Stimulated activated CD8-positive, alpha-beta memory T cell treated with anti-CD3 and anti-CD28 coated beads, Interleukin-4, amount 100 ng/mL, for 4 hours (primary cell): ENCODE results near the gene BST1.
"Not testable (repeated sequence)": the region's sequence is repeated elsewhere in the genome, so short reads cannot be mapped to it uniquely, and the experiment has no call there.

Experiments
- DNase-seq, 2 donors: peaks; one replicate each; pipeline ENCODE4 v3.0.0-alpha.2; 2020; ENCODE audit warnings: low read depth in 2 of 2, low spot score in 1 of 2

The BST1 gene

DNA sequence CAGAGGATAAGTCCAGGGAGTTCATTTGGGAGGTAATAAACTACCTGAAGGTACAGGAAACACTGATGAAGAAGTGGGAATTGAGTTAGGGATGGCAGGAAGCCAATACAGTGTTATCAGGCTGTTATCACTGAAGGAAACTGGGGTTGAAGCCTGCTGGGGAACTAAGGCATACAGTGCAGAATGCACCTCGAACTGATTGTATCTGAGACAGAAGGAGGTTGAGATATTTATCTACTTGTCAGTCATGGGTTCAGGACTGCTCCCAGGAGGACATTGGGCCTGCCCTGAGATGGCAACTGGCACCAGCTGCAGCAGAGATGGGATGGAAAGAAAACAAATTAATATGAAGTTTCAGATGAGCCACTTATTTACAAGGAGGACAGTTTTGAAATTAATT, 39.8 kb downstream of the BST1 start:
- no peak for DNase-seq

DNA sequence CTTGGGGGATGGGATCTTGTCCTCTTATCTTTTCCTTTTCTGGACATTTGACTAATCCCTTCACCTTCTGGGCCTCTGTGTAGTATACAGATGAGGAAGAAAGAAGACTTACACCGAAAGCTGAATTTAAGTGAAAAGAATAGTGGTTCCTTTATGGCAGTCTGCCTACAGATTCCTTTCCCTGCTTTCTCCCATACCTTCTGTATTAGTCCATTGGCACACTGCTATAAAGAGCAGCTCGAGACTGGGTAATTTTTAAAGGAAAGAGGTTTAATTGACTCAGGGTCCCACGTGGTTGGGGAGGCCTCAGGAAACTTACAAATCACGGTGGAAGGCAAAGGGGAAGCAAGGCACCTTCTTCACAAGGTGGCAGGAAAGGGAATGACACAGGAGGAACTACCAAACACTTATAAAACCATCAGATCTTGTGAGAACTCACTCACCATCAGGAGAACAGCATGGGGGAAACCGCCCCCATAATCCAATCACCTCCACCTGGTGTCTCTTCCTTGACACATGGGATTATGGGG, 41.2 kb downstream of the BST1 start:
- no peak for DNase-seq

DNA sequence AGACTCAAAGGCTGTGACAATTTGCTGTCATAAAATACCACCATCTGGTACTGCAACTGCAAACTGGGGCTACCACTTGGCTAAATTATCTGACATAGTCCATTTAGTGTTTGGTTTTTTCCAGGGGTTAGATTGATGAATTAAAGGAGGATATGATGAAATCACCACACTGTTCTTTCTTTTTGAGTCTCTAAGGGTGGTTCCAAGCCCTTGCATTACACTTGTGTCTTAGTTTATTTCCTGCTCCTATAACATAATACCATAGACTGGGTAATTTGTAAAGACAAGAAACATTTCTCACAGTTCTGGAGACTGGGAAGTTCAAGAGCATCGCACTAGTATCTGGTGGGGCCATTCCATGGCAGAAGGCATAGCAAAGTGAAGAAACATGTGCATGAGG, 43.2 kb downstream of the BST1 start:
- no peak for DNase-seq

DNA sequence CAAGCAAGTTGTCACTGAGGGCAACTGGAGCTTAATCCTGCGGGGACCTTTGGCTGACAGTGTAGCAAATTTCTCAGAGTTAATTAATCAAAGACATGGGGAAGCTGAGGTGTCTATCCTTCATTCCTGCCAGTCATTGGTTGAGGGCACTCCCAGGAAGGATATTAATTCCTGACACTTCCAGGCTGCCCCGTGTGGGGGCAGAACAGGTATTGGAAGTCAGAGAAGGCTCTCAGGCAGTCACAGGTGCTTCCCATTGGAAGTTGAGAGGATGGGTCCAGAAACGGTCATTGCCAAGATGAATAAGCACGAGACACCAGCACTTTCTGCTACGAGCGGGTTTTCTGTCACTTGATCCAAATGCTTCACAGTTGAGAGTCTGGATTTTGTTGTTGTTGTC, 46.1 kb downstream of the BST1 start:
- DNase-seq, result no peak

DNA sequence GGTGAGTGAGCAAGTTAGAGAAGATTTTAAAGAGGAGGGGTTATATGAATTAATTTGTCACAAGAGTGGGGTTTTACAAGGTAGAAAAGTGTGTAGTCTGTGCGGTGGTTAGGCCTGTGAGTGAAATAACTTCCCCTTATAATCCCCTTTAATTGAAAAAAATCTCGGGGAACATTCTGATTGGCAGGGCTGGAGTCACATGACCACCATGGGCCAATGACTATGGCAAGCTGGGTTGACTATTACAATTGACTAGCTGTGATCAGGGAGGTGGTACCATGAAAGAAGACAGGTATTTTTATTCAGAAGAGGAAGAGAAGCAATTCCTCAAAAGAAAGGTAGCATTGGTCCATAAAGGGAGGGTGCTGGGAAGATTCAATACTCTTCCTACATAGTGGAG, 48.3 kb downstream of the BST1 start:
- DNase-seq, result no peak

DNA sequence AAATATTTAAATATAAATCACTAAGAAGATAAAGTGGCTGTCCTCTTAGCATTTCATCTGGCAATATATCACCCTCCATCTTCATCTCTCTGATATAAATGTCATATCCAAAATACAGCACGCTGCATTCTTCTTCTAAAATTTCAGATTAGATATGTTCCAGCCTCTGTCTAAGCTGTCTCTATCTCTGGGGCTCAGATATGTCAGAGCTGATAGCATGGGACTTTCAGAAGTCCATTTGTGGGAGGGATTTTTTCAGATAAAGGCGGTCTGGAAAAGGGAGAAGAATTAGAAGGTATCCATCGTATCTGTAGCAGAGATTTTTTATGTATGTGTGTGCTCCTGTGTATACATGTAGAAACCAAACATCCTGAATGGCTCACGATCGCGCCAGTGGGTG, 50.2 kb downstream of the BST1 start:
- DNase-seq, result no peak

DNA sequence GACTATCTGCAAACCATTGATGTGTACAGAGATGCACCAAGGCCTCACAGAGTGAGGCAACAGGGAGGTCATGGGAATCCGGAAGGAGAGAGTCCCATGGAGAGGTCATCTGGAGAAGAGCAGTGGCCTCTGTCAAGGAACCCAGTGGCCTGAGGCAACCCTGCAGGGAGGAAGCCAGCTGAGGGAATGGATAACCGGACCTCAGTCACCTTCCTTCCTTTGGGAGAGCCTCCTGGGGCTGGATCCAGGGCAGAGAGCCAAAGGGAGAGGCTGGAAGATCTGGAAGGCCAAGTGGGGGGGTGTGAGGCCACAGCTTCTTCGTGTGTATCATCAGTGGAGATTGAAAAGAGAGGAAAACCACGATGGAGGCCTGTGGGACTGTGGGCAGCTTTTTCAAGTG, 50.9 kb downstream of the BST1 start:
- DNase-seq, result no peak

DNA sequence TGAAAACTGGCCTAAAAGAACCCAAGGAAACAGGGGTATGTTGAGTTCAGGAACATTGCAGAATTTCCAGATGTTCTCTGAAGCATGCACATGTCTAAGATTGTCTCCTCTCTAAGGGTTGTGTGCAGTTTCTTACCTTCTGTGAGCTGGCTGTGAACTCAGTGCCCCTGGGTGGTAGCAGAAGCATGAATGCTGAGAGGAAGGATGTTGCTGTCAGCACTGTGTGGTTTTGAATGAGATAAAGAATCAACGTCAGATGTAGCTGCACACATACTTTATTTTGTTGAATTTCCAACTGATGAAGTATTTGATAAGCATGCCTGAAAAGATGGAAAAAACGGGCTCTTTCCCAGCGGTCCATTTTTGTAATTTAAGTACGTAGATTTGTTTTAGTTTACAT, 51.5 kb downstream of the BST1 start:
- no peak for DNase-seq

DNA sequence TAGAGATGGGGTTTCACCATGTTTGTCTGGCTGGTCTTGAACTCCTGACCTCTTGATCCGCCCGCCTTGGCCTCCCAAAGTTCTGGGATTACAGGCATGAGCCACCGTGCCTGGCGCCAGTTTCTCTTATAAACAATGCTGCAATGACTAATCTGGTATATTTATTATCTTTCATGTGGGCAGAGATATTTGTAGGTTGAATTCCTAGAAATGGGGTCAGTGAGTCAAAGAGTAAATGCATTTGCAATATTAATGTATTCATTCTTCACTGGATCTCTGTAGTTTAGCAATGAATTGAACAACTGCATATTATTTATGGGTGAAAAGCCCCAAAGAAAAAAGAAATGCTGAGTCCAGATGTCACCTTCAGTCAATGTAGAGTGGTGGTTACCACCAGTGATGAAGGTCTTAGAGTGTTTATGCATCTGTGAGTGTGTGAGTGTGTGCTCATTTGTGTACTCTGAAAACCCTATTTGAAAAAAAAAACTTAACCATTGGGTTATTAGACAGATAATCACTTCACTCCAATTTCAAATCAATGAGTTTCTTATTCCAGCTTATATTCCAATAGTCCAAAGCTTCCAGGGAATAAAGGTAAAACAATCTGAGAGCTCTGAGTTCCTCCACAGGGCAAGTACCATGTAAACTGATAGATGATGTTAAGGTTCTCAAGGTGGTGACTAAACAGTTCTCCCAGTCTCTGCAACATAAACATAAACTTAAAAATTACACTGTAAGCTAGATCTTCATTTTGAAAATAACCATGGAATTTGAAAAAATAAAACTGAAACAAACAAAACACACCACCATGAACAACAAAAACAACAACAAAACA, 52.7 kb downstream of the BST1 start:
- no peak for DNase-seq

DNA sequence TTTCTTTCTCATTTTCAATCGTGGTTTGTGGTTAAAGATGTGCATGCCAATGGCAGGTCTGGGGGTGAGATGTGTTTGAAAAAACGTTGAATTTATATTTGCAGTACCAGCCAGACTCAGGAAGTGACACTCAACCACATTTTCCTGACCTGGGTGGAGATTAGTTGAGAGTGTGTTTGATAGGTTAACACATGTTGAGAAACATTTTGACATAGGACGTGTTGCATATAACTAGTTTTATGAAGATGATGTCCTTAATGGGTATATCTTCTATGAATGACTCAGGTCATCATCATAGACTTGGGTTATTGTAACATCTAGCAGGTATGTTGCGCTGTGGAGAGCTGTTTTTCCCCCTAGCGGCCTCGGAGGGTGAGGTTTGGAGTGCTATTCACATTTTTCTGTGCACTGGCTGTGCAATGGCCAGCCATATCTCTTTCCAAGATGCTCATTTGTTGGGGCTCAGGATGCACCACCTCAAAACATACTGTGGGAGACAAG, 53.5 kb downstream of the BST1 start:
- DNase-seq, result peak in 1 of 2 donors; percentile 51

DNA sequence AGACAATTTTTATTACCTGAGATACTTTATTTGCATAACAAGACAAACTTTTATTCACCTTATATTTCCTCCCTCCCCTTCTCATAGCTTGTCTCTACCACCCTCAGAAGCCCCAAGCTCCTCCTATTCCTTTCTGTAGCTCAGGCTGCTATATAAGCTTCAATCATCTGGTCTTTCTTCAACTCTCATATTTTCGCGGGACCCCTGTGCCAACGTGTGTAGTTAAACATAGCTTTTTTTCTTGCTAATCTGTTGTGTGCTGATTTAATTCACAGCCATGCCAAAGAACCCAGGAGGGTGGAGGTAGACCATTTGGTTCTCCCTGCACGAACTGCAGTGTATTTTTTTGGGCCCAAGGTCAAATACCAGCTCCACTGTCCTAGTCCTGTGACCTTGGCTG, 54.2 kb downstream of the BST1 start:
- no peak for DNase-seq

DNA sequence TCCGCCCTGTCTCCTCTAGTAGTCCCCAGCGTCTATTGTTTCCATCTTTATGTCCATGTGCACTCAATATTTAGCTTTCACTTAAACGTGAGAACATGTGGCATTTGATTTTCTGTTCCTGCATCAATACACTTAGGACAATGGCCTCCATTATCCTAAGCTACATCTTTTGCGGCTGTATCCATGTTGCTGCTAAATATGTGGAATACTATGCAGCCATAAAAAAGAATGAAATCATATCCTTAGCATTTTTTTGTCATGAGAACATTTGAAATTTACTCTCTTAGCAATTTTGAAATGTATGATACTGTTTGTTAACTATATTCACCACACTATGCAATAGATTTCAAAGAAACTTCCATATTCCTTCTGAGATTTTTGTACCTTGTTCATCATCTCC, 55.4 kb downstream of the BST1 start:
- no peak for DNase-seq

DNA sequence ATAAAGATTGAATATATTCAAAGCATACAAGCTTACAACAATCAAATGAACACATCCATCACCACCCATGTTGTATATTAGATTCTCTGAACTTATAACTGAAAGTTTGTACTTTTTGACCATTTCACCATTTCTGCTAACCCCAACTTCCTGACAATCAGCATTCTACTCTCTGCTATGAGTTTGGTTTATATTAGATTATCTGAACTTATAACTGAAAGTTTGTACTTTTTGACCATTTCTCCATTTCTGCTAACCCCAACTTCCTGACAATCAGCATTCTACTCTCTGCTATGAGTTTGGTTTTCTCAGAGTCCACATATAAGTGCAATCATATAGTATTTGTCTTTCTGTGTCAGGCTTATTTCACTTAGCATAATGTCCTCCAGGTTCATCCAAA, 59.6 kb downstream of the BST1 start:
- not testable (repeated sequence) for DNase-seq

DNA sequence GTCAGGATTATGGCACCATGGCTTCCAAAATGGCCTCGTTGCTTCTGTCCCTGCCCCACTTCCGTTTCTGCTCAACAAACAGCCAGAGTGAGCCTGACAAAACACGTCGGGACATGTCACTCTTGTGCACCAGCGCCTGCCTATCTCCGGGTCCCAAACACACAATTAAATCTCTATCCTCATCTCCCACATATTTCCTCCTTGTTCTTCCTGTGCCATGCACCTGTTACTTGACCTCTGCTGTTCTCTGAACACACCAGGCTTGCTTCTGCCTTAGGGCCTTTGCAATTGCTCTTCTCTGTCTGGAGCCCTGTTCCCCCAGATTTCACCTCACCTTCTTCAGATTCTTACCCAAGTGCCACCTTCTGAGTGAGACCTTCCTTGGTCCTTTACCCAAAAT, 62.5 kb downstream of the BST1 start:
- DNase-seq, result no peak

DNA sequence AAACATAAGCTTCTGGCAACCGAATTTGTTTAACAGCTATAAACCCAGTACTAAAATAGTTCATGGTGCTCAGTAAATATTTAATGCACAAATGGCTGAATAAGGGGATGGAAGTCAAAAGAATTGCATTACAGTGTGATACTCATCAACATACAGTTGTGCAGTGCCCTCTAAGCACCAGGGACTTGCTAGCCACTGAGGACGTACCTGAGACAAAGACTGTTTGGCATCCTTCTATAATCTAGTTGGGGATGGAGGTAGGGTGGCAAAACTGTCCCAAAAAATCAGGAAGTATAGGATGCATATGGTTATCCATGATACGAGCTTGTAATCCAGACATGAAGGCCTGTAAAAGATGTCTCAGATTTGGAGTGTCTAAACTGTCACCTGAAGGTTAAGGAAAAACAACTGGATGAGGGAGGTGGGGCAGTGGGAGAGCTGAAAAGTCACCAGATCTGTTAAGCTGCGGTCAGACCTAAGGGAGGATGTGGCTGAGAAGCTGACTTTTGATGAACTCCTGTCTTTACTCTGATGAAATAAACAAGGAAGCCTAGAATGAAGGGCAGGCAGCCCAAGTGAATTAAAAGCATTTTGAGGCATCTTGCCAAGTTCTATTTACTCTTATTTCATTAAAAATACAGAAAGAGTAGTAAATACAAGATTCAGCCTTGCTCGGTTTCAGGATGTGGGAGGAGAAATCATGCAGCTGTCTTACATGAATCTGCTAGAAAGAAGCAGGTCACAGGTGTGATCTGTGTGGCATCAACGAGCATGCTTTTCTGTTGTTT, 63.2 kb downstream of the BST1 start:
- no peak for DNase-seq

DNA sequence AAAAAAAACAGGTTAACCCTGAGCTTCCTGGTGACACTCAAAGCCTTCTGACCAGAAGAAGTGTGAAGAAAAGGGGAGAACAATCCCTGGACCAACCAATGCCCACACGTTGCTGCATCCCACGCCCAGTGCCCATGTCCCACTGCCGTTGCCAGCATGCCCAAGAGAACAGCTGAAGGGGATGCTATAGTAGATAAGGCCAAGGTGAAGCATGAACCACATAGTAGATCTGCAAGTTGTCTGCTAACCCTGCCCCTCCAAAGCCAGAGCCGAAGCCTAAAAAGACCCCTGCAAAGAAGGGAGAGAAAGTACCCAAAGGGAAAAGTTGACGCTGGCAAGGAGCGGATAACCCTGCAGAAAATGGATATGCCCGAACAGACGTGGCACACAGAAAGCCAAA, 64.0 kb downstream of the BST1 start:
- no peak for DNase-seq

DNA sequence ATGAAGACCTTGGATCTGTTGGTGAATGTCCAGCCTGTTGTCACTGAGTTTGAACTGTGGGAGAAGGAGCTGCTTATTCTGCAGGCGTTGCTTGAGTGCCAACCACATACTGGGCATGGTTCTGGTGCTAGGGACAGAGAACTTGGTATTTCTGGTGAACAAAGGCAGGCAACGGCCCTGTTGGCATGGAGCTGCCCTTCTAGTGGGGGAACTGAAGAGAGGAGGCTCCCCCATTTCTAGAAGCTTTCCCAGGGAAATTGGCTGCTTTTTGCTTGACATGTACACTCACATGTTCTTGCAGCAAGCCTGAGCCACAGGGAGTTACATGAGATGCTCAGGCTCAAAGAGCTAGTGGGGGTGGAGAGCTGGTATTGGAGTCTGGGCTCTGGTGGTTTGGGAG, 66.3 kb downstream of the BST1 start:
- no peak for DNase-seq

DNA sequence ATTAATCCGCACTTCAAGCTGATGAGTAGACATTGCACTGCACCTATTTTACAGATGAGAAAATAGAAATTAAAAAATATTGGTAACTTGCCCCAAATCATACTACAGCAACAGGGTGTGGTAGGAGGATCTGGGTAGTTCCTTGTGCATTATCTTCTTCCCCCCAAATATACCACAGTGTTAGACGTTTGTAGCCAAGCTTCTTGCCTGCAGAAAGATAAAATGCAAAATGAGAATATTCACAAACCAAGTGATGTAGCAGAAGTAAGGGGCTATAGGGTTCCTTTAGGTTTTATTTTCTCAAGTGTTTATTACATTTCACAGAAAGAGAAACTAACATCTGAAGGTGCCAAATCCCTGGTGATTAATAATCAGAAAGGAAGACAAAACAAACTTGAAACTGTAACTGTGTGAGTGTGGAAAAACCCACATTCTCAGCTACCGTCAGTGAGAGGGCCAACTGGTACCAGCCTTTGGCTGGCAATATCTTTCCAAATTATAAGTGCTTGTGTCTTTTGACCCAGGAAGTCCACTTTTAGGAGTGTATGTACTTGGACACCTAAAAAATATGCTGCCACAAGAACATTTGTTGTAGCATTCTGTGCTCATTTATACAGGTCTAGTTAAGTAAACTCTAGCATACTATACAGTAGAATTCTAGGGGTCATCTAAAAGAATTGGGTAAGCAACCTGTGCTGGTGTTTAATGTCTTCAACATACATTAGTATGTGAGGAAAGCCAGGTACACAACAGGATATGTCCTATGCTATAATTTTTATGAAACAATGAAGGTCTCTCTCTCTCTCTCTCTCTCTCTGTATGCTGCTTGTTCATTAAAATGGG, 68.6 kb downstream of the BST1 start:
- no peak for DNase-seq

DNA sequence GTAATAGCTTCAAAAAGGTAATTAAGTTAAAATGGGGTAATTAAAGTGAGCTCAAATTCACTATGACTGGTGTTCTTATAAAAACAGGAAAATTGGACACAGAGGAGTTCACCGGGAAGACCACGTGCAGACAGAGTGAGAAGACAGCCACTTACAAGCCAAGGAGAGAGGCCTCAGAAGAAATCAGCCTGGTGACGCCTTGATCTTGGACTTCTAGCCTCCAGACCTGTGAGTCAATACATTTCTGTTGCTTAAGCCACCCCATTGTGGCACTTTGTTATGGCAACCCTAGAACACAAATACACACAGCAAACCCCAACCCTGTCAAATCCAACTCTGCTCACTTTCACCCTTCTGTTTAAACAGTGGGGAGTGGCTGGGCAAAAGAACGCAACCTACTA, 71.2 kb downstream of the BST1 start:
- DNase-seq, result no peak

DNA sequence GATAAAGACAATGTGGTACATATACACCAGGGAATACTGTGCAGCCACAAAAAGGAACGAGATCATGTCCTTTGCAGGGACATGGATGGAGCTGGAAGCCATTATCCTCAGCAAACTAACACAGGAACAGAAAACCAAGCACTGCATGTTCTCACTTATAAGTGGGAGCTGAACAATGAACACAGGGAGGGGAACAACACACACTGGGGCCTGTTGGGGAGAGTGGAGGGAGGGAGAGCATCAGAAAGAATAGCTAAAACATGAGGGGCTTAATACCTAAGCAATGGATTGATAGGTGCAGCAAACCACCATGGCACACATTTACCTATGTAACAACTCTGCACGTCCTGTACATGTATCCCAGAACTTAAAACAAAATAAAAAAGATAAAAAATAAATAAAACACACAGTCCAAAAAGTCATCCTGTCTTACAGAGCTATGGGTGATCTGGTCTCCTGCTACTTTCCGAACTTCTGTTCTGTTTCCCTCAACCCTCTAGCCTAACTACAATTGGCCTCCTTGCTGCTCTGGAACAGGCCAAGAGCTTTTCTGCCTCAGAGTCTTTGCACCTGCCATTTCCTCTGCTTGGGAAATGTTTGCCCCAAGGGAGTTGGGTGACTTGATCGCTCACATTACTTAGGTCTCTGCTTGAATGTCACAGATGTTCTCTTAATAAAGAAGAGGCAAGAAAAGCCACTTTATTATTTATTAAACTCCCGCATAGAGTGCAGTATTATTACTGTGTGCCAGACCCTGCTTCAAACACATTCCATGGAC, 74.2 kb downstream of the BST1 start:
- DNase-seq, result no peak
